ENCODE data around the gene DIAPH1. TPM values are rescaled to one million over a fixed set of nuclear protein-coding genes. Genes with fewer than 3 reads are reported as not detected.

The DIAPH1 gene
- total RNA-seq, 1 experiment from 2014 or later: 142 TPM

DNA sequence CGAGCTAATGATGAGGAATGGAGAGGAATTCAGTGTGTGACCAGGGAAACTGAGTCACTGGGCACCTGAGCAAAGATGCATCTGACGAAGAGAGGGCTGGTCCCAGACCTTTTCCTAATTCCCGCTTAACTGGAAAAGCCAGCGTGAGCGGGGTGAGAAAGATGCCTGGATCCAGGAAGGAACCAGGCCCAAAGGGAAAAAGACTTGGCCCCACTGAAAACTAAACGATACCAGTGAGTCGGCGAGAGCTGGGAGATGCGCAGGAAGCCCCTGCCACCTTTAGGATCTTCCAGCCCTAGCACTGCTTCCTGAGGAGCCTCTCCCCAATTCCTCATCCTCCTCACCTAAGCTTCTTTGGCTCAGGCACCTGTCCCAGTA, 32.9 kb upstream of the DIAPH1 start:
- no peaks in the 10 kb centered on the region for H4K20me1 ChIP-seq (ENCODE audit: insufficient read depth)
- TF ChIP-seq, protein P1, sequence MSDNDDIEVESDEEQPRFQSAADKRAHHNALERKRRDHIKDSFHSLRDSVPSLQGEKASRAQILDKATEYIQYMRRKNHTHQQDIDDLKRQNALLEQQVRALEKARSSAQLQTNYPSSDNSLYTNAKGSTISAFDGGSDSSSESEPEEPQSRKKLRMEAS (IDR thresholded peaks at IDR 0.05): no peak
- TF ChIP-seq, protein P2, sequence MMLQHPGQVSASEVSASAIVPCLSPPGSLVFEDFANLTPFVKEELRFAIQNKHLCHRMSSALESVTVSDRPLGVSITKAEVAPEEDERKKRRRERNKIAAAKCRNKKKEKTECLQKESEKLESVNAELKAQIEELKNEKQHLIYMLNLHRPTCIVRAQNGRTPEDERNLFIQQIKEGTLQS (IDR thresholded peaks at IDR 0.05): no peak
- TF ChIP-seq, protein P3, sequence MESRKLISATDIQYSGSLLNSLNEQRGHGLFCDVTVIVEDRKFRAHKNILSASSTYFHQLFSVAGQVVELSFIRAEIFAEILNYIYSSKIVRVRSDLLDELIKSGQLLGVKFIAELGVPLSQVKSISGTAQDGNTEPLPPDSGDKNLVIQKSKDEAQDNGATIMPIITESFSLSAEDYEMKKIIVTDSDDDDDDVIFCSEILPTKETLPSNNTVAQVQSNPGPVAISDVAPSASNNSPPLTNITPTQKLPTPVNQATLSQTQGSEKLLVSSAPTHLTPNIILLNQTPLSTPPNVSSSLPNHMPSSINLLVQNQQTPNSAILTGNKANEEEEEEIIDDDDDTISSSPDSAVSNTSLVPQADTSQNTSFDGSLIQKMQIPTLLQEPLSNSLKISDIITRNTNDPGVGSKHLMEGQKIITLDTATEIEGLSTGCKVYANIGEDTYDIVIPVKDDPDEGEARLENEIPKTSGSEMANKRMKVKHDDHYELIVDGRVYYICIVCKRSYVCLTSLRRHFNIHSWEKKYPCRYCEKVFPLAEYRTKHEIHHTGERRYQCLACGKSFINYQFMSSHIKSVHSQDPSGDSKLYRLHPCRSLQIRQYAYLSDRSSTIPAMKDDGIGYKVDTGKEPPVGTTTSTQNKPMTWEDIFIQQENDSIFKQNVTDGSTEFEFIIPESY (IDR thresholded peaks at IDR 0.05; ENCODE audit: extremely low read depth, insufficient replicate concordance, low read length): no peak
- H3K9ac ChIP-seq (ENCODE audit: low read length): peak overlapping the region; percentile 71
- ChIA-PET CTCF (interaction anchor here (1.2 to 1.7 kb wide), 3 partner anchors 13 to 317 kb away, joined by 3 to 5 read pairs (median 5); partner anchors contain the start of genes DIAPH1 and RNF14), RAD21 (ENCODE audit: low non-redundant PET in 1 of 2, low total read pairs in 2 of 2, uncharacterized antibody in 2 of 2, unreplicated experiment in 2 of 2) (no interaction called here), POLR2A (interaction anchor here (1.6 kb wide), 1 partner anchor 15 kb away, joined by 6 read pairs; the partner anchor contains the start of genes HDAC3 and RELL2)
- no peaks in the 10 kb centered on the region for H3K27me3 ChIP-seq (ENCODE audit: insufficient read depth, low read length)
- ATAC-seq (0 out of 2 replicates have a peak, but pooled peaks have one; percentile 3), DNase-seq (ENCODE audit: low read depth, low spot score) (no peak)
- H3K27ac ChIP-seq (ENCODE audit: low read depth, low read length): no peak overlapping the region; the same call in 1 of the 2 replicates
- intact Hi-C loops (cut with micrococcal nuclease): no loop called here
- H3K9me3 ChIP-seq (ENCODE audit: control insufficient read depth in 1 of 2, insufficient read depth in 1 of 2, low read depth in 1 of 2, low read length in 2 of 2): no peaks in the 10 kb centered on the region
- H3K4me3 ChIP-seq (replicated peaks in 1 of 2; ENCODE audit: low read depth in 1 of 2, low read length in 2 of 2): peak overlapping the region; percentile 77 to 78
- H3K9me2 ChIP-seq (ENCODE audit: insufficient read depth): no peaks in the 10 kb centered on the region
- H3K4me2 ChIP-seq (ENCODE audit: low read length): peak overlapping the region; percentile 97
- H3K79me2 ChIP-seq (ENCODE audit: insufficient read depth, low read length): no peaks in the 10 kb centered on the region
- no peak overlapping the region for H2AFZ ChIP-seq (ENCODE audit: low read depth, low read length, poor library complexity, severe bottlenecking)
- peaks cover under 1 to 2% of the 10 kb centered on the region in 2 experiments; a peak in 2 of 4 replicates for H3K36me3 ChIP-seq (ENCODE audit: control insufficient read depth in 1 of 2, insufficient read depth in 2 of 2, low read length in 2 of 2)
- TSS peak; percentile 60 for BruUV-seq (replicated peaks)
- H3K4me1 ChIP-seq (ENCODE audit: control insufficient read depth in 1 of 2, insufficient read depth in 2 of 2, low read length in 2 of 2): peaks cover 0 to 18% of the 10 kb centered on the region in 2 experiments; a peak in 2 of 4 replicates

Measured in HCT116 (cell line).